Suprapubic skin (tissue), 2 donors: Measurements from ENCODE around the gene CSMD2.

Experiments used
- EP300 ChIP-seq: sonication (generic); formaldehyde crosslinking; IDR thresholded peaks from one replicate; pipeline ENCODE4 v1.6.1; 2017; ENCODE audit warnings: antibody characterized with exemption
- POLR2A ChIP-seq, 2 donors: fragments of 450-650 bp; IDR thresholded peaks; one replicate each; pipeline ENCODE4 v1.6.1; 2017; ENCODE audit warnings: antibody characterized with exemption in 2 of 2, mild to moderate bottlenecking in 2 of 2, moderate library complexity in 2 of 2

DNA sequence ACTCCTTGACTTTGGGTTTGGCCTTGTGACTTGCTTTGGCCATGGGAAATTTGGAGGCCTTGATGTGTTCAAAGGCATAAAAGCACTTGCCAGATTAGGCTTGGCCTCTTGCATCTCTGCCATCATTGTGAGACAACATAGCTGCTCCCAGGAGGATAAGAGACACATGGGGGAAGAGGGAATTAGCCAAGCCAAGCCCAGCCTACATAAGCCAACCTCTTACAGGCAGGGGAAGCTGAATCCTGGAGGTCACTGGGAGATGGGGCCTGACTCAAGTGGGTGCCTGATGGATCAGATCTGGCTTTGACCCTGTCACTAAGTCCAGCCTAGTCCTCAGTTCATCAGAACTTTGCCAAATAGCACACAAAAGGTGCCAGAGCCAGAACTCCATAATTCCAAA lies 338.7 kb downstream of the CSMD2 start:
- TF ChIP-seq EP300 (no peak), POLR2A (IDR thresholded peaks at IDR 0.05) (no peak)
